ENCODE data around the gene STAC3. TPM values are rescaled to one million over a fixed set of nuclear protein-coding genes. Genes with fewer than 3 reads are reported as not detected.

STAC3 gene
- total RNA-seq, 3 donors from 2014 or later: 1.4 to 2.2 (median 1.7) TPM

- Mint-ChIP-seq H3K4me3 (peak overlapping the region; percentile 79), H3K36me3 (ENCODE audit: insufficient read depth) (no peaks in the 10 kb centered on the region), H3K9me3 (no peaks in the 10 kb centered on the region), H3K27me3 (ENCODE audit: low read depth) (peaks cover 76% of the 10 kb centered on the region), H3K4me1 (ENCODE audit: low read depth) (peaks cover 56% of the 10 kb centered on the region)
- DNase-seq: no peak
- peak; percentile 17 to 20 for ATAC-seq
Observed at GRCh38 chr12:57216921-57217879, 33.8 kb downstream of the STAC3 start.

DNA sequence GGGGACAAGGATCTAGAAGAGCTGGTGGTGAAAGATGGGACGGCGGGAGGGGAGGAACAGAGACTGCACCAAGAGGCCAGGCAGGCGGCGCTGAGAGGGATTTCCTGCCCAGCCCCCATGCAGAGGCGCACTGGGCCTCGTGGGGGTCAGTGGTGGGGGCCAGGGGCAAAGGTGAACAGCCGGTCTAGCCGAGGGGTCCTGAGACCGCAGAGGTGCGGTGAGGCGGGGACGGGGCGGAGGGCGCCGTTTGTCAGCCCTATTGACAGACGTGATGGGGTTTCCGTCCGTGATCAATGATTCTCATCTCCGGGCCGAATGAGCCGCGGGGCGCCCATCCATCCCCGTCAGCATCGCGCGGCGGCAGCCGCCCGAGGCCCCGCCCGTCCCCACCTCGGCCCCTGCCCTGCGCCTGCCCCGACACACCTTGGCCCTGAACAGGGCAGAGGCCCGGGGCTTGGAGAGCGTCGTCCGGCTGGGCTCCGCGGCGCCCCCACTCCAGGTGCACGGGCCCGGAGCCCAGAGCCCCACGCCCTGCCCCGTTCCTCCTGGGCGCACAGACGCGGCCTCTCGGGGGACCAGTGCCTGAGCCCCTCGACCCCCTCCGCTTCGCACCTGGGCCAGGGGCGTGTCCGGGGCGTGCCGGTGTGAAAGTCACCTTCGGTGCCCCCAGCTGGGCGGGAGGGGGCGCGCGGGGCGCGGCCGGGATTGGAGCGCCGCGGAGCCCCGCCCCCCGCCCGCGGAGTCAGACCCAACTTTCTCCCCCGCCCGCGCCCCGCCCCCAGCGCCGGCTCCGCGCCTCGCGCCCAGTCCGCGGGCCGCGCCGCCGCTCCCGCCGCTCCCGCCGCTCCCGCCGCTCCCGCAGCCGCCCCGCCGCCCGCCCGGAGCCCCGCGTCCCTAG lies 34.7 kb downstream of the STAC3 start, which contains the start of gene NXPH4:
Gene NXPH4 (plus strand): TSS at position 781 of the 898 bp plus-strand sequence. CDS start 176 bp downstream, outside the sequence.
- Mint-ChIP-seq H3K36me3 (ENCODE audit: insufficient read depth) (no peaks in the 10 kb centered on the region), H3K4me1 (ENCODE audit: low read depth) (peaks cover 49% of the 10 kb centered on the region)

DNA sequence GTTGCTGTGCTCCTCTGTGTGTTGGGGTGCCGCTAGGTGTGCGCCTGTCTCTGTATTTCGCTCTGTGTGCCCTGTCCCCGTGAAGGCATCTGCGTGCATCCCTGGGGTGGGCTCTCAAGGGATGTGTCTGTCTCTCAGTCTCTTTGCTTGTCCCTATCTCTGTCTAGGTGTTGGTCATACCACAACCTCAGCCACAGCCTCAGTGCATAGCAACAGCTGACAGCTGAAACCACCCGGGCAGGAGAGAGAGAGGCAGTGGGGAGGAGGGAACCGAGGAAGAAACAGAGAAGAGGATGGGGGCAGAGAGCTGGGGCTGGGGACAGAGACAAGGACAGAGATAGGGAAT lies 35.3 kb downstream of the STAC3 start:
- Mint-ChIP-seq H3K27me3 (ENCODE audit: low read depth) (peaks cover 60% of the 10 kb centered on the region), H3K4me3 (peak overlapping the region; percentile 70), H3K36me3 (ENCODE audit: insufficient read depth) (no peaks in the 10 kb centered on the region), H3K9me3 (no peaks in the 10 kb centered on the region), H3K4me1 (ENCODE audit: low read depth) (peaks cover 43% of the 10 kb centered on the region)
- ATAC-seq (peak; percentile 29 to 51), DNase-seq (no peak)

More for the DNA sequence above, 34.7 kb downstream of the STAC3 start, which contains the start of gene NXPH4:
- peak within 1 kb of the TSS; percentile 79 for H3K4me3 Mint-ChIP-seq
- H3K9me3 Mint-ChIP-seq: no peaks in the 10 kb centered on the region
- H3K27me3 Mint-ChIP-seq (ENCODE audit: low read depth): peaks cover 67% of the 10 kb centered on the region
- peak; percentile 24 to 31 for ATAC-seq
- DNase-seq: peak; percentile 67

- H3K36me3 Mint-ChIP-seq (ENCODE audit: insufficient read depth): no peaks in the 10 kb centered on the region
- peaks cover 41% of the 10 kb centered on the region for H3K4me1 Mint-ChIP-seq (ENCODE audit: low read depth)
- ATAC-seq (no peak), DNase-seq (no peak)
- peaks cover 58% of the 10 kb centered on the region for H3K27me3 Mint-ChIP-seq (ENCODE audit: low read depth)
- H3K4me3 Mint-ChIP-seq: no peak overlapping the region
- H3K9me3 Mint-ChIP-seq: no peaks in the 10 kb centered on the region
Observed at GRCh38 chr12:57215065-57215464, 35.9 kb downstream of the STAC3 start.

- Mint-ChIP-seq H3K27me3 (ENCODE audit: low read depth) (peaks cover 53% of the 10 kb centered on the region), H3K9me3 (no peaks in the 10 kb centered on the region), H3K4me3 (no peak overlapping the region), H3K36me3 (ENCODE audit: insufficient read depth) (no peaks in the 10 kb centered on the region), H3K4me1 (ENCODE audit: low read depth) (peaks cover 38% of the 10 kb centered on the region)
- DNase-seq (peak; percentile 66), ATAC-seq (peak; percentile 60 to 61)
Observed at GRCh38 chr12:57214398-57214781, 36.6 kb downstream of the STAC3 start.

DNA sequence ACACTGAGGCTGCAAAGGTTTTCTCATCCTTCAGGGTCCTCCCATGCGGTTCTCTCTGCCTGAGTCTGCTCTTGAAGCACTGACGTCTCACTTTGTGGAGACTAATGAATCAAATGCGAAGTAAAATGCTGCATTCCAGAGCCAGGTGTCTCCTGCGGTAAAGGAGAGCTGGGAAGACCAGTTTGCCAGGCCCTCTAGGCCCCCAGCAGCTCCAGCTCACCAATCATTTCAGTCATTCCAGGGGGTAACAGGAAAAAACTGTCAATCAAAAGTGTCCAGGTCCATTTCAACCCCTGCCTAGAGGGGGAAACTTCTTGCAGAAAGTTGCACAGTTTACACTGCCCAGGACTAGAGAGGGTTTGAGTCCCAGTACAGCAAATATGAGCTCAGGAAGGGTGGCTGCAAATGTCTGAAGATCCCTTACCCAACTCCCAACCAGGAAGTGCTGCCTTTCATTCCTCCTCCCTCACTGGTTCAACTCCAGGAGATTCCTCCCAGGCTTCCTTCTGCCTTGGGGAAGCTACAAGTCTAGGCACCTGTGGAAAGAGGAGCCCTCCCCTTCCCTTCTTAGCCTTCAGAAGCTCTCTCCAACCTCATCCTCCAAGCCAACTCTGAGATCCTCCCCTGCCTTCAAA lies 37.1 kb downstream of the STAC3 start:
- Mint-ChIP-seq H3K36me3 (ENCODE audit: insufficient read depth) (no peaks in the 10 kb centered on the region), H3K4me1 (ENCODE audit: low read depth) (peaks cover 38% of the 10 kb centered on the region), H3K4me3 (no peak overlapping the region), H3K27me3 (ENCODE audit: low read depth) (peaks cover 48% of the 10 kb centered on the region), H3K9me3 (no peaks in the 10 kb centered on the region)
- DNase-seq: no peak
- ATAC-seq: no peak

DNA sequence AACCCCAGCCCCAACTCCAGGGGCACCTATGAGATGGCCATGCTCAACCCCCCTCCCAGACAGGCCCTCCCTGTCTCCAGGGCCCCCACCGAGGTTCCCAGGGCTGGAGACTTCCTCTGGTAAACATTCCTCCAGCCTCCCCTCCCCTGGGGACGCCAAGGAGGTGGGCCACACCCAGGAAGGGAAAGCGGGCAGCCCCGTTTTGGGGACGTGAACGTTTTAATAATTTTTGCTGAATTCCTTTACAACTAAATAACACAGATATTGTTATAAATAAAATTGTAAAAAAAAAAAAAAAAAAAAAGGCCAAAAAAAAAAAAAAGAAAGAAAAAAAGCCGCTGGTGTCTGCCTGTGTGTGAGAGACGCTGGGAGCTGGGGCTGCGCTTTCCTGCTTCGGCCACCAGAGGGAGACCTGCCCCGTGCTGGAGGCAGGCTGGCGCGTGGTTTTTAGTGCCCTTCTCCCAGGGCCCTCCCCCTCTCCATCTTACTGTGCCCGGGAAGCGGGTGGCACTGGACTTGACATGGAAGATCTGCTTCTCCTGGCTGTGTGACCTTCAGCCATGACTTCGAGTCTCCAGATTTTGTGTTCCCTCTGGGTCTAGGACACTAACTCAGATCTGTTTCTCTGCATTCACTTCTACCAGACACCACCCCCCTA lies 37.8 kb downstream of the STAC3 start:
- peaks cover 34% of the 10 kb centered on the region for H3K4me1 Mint-ChIP-seq (ENCODE audit: low read depth)
- H3K4me3 Mint-ChIP-seq: no peak overlapping the region
- ATAC-seq (peak; percentile 56 to 63), DNase-seq (peak; percentile 84)
- no peaks in the 10 kb centered on the region for H3K36me3 Mint-ChIP-seq (ENCODE audit: insufficient read depth)
- H3K9me3 Mint-ChIP-seq: no peaks in the 10 kb centered on the region
- H3K27me3 Mint-ChIP-seq (ENCODE audit: low read depth): peaks cover 41% of the 10 kb centered on the region

DNA sequence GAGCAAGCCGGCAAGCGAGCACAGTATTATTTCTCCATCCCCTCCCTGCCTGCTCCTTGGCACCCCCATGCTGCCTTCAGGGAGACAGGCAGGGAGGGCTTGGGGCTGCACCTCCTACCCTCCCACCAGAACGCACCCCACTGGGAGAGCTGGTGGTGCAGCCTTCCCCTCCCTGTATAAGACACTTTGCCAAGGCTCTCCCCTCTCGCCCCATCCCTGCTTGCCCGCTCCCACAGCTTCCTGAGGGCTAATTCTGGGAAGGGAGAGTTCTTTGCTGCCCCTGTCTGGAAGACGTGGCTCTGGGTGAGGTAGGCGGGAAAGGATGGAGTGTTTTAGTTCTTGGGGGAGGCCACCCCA lies 38.3 kb downstream of the STAC3 start:
- Mint-ChIP-seq H3K36me3 (ENCODE audit: insufficient read depth) (no peaks in the 10 kb centered on the region), H3K9me3 (no peaks in the 10 kb centered on the region), H3K4me3 (no peak overlapping the region), H3K4me1 (ENCODE audit: low read depth) (peaks cover 31% of the 10 kb centered on the region), H3K27me3 (ENCODE audit: low read depth) (peaks cover 36% of the 10 kb centered on the region)
- ATAC-seq (no peak), DNase-seq (no peak)

DNA sequence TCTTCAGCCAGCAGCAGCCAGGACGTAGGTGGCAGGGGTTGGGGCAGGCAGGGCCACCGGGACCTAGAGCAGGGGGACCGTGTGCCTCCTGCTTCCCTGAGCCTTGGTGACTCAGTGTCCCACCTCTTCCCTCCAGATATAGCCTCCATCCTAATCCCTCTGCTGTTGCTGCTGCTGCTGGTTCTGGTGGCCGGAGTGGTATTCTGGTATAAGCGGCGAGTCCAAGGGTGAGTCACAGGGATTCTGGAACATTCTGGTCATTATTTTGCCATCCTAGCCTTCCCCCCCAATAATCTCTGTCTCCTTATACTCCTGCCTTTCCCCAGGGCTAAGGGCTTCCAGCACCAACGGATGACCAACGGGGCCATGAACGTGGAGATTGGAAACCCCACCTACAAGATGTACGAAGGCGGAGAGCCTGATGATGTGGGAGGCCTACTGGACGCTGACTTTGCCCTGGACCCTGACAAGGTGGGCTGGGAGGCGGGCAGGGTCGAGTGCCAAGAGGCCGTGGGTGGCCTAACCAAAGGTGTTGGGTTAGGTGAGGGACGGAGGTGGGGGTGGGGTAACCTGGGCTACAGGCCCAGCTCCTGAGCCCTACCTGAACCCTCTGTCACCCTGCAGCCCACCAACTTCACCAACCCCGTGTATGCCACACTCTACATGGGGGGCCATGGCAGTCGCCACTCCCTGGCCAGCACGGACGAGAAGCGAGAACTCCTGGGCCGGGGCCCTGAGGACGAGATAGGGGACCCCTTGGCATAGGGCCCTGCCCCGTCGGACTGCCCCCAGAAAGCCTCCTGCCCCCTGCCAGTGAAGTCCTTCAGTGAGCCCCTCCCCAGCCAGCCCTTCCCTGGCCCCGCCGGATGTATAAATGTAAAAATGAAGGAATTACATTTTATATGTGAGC lies 38.9 kb downstream of the STAC3 start:
- DNase-seq (no peak), ATAC-seq (no peak)
- no peaks in the 10 kb centered on the region for H3K9me3 Mint-ChIP-seq
- no peaks in the 10 kb centered on the region for H3K36me3 Mint-ChIP-seq (ENCODE audit: insufficient read depth)
- no peak overlapping the region for H3K4me3 Mint-ChIP-seq
- peaks cover 26% of the 10 kb centered on the region for H3K4me1 Mint-ChIP-seq (ENCODE audit: low read depth)
- H3K27me3 Mint-ChIP-seq (ENCODE audit: low read depth): peaks cover 29% of the 10 kb centered on the region

GRCh38 chr12:57210926-57211692 lies 39.9 kb downstream of the STAC3 start:
- ATAC-seq (no peak), DNase-seq (no peak)
- Mint-ChIP-seq H3K36me3 (ENCODE audit: insufficient read depth) (no peaks in the 10 kb centered on the region), H3K27me3 (ENCODE audit: low read depth) (peaks cover 29% of the 10 kb centered on the region), H3K4me3 (no peak overlapping the region), H3K4me1 (ENCODE audit: low read depth) (peaks cover 25% of the 10 kb centered on the region), H3K9me3 (no peaks in the 10 kb centered on the region)

GRCh38 chr12:57210461-57210860 lies 40.5 kb downstream of the STAC3 start:
- Mint-ChIP-seq H3K36me3 (ENCODE audit: insufficient read depth) (no peaks in the 10 kb centered on the region), H3K27me3 (ENCODE audit: low read depth) (peaks cover 23% of the 10 kb centered on the region), H3K4me1 (ENCODE audit: low read depth) (peaks cover 19% of the 10 kb centered on the region), H3K4me3 (no peak overlapping the region), H3K9me3 (no peaks in the 10 kb centered on the region)
- no peak for ATAC-seq
- DNase-seq: no peak

GRCh38 chr12:57209916-57210315 lies 41.1 kb downstream of the STAC3 start:
- Mint-ChIP-seq H3K27me3 (ENCODE audit: low read depth) (peaks cover 17% of the 10 kb centered on the region), H3K9me3 (no peaks in the 10 kb centered on the region), H3K4me1 (ENCODE audit: low read depth) (peaks cover 15% of the 10 kb centered on the region), H3K4me3 (no peak overlapping the region), H3K36me3 (ENCODE audit: insufficient read depth) (no peaks in the 10 kb centered on the region)
- DNase-seq: no peak
- no peak for ATAC-seq

All from activated T-cell treated with anti-CD3 and anti-CD28 coated beads, Interleukin-2, amount 50 U/mL, for 4 hours (primary cell).